ENCODE results near the gene FAM184A. TPM values are rescaled to one million over a fixed set of nuclear protein-coding genes. Genes with fewer than 3 reads are reported as not detected.

Gene FAM184A, protein sequence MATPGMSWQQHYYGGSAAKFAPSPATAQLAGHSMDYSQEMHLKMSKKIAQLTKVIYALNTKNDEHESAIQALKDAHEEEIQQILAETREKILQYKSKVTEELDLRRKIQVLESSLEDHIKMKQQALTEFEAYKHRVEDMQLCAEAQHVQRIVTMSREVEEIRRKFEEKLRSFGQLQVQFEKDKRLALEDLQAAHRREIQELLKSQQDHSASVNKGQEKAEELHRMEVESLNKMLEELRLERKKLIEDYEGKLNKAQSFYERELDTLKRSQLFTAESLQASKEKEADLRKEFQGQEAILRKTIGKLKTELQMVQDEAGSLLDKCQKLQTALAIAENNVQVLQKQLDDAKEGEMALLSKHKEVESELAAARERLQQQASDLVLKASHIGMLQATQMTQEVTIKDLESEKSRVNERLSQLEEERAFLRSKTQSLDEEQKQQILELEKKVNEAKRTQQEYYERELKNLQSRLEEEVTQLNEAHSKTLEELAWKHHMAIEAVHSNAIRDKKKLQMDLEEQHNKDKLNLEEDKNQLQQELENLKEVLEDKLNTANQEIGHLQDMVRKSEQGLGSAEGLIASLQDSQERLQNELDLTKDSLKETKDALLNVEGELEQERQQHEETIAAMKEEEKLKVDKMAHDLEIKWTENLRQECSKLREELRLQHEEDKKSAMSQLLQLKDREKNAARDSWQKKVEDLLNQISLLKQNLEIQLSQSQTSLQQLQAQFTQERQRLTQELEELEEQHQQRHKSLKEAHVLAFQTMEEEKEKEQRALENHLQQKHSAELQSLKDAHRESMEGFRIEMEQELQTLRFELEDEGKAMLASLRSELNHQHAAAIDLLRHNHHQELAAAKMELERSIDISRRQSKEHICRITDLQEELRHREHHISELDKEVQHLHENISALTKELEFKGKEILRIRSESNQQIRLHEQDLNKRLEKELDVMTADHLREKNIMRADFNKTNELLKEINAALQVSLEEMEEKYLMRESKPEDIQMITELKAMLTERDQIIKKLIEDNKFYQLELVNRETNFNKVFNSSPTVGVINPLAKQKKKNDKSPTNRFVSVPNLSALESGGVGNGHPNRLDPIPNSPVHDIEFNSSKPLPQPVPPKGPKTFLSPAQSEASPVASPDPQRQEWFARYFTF
- 0.50 and 0.59 TPM in 2 replicates for total RNA-seq
- long read RNA-seq, partial matches to known transcripts, result 0 of 1 reads
- long read RNA-seq, other reads (novel, unspliced or antisense), result 1 of 1 reads

- H3K4me1 Mint-ChIP-seq (ENCODE audit: unreplicated experiment), result peaks cover 10% of the 10 kb centered on the region
- H3K9me3 Mint-ChIP-seq (ENCODE audit: unreplicated experiment), result peaks cover 5% of the 10 kb centered on the region
- H3K27ac Mint-ChIP-seq (ENCODE audit: unreplicated experiment), result peak within 1 kb of the TSS; percentile 59
- TF ChIP-seq CTCF (IDR thresholded peaks at IDR 0.05), result peak; percentile 57
- H3K27me3 Mint-ChIP-seq (ENCODE audit: unreplicated experiment), result peaks cover 49% of the 10 kb centered on the region
- peak within 1 kb of the TSS; percentile 91 for H3K4me3 Mint-ChIP-seq (ENCODE audit: unreplicated experiment)
- H3K36me3 Mint-ChIP-seq (ENCODE audit: unreplicated experiment), result no peaks in the 10 kb centered on the region
- peak; percentile 89 for DNase-seq (ENCODE audit: extremely low spot score, unreplicated experiment)
These were observed at the start of gene FAM184A for GRCh38 chr6:119078376-119079282. FAM184A (minus strand) TSS chr6:119078664; CDS start chr6:119078299, 365 bp downstream.

- Mint-ChIP-seq H3K4me1 (ENCODE audit: unreplicated experiment) (peaks cover 27% of the 10 kb centered on the region), H3K36me3 (ENCODE audit: unreplicated experiment) (no peaks in the 10 kb centered on the region), H3K4me3 (ENCODE audit: unreplicated experiment) (no peak overlapping the region), H3K27me3 (ENCODE audit: unreplicated experiment) (no peaks in the 10 kb centered on the region), H3K9me3 (ENCODE audit: unreplicated experiment) (no peaks in the 10 kb centered on the region), H3K27ac (ENCODE audit: unreplicated experiment) (no peak overlapping the region)
- no peak for DNase-seq (ENCODE audit: extremely low spot score, unreplicated experiment)
- no peak for TF ChIP-seq CTCF (IDR thresholded peaks at IDR 0.05)
These were observed 49.2 kb upstream of the FAM184A start for GRCh38 chr6:119127627-119128026.

GRCh38 chr6:119126826-119127225 is 48.4 kb upstream of the FAM184A start:
- Mint-ChIP-seq H3K4me1 (ENCODE audit: unreplicated experiment) (peaks cover 30% of the 10 kb centered on the region), H3K36me3 (ENCODE audit: unreplicated experiment) (no peaks in the 10 kb centered on the region), H3K4me3 (ENCODE audit: unreplicated experiment) (no peak overlapping the region)

DNA sequence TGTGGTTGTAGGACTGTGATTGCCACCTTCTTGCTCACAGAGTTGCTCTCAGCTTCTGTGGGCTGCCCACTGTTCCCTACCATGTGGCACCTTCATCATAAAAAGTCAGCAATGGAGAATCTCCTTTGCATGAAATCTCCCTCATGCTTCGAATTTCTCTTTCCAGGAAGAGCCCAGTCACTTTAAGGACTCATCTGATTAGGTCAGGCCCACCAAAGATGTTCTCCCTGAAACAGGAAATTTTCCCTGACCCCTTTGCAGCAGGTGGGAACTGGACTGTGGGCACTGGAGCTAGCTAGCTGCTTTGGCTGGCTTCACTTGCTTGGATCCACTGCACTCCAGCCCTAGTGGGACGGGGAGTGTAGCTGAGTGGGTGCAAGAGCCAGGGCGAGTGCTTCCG is 47.7 kb upstream of the FAM184A start:
- H3K4me3 Mint-ChIP-seq (ENCODE audit: unreplicated experiment), result no peak overlapping the region
- no peak for DNase-seq (ENCODE audit: extremely low spot score, unreplicated experiment)
- H3K4me1 Mint-ChIP-seq (ENCODE audit: unreplicated experiment), result peaks cover 25% of the 10 kb centered on the region
- H3K27ac Mint-ChIP-seq (ENCODE audit: unreplicated experiment), result no peak overlapping the region
- no peak for TF ChIP-seq CTCF (IDR thresholded peaks at IDR 0.05)
- no peaks in the 10 kb centered on the region for H3K27me3 Mint-ChIP-seq (ENCODE audit: unreplicated experiment)
- no peaks in the 10 kb centered on the region for H3K9me3 Mint-ChIP-seq (ENCODE audit: unreplicated experiment)
- H3K36me3 Mint-ChIP-seq (ENCODE audit: unreplicated experiment), result no peaks in the 10 kb centered on the region

More at GRCh38 chr6:119126826-119127225, 48.4 kb upstream of the FAM184A start:
- no peaks in the 10 kb centered on the region for H3K27me3 Mint-ChIP-seq (ENCODE audit: unreplicated experiment)
- H3K27ac Mint-ChIP-seq (ENCODE audit: unreplicated experiment), result no peak overlapping the region
- H3K9me3 Mint-ChIP-seq (ENCODE audit: unreplicated experiment), result no peaks in the 10 kb centered on the region
- TF ChIP-seq CTCF (IDR thresholded peaks at IDR 0.05), result no peak
- no peak for DNase-seq (ENCODE audit: extremely low spot score, unreplicated experiment)

Measured in osteocyte (in vitro differentiated cells).